GF-D8 (cell line): ENCODE data around the gene DBNDD1.
"Not testable (repeated sequence)": the region's sequence is repeated elsewhere in the genome, so short reads cannot be mapped to it uniquely, and the experiment has no call there.

Source experiments
- DNase-seq: peaks from one replicate; lab custom pipeline; 2025; lab: John Stamatoyannopoulos, UW

Gene DBNDD1

GRCh38 chr16:90011908-90012501, 7.3 kb downstream of the DBNDD1 start:
- no peak for DNase-seq

- no peak for DNase-seq
These were observed 7.8 kb downstream of the DBNDD1 start for GRCh38 chr16:90011508-90011819.

GRCh38 chr16:90010676-90011507, 8.4 kb downstream of the DBNDD1 start:
- no peak for DNase-seq

- DNase-seq = no peak
These were observed 9.9 kb downstream of the DBNDD1 start for GRCh38 chr16:90009172-90009899.

- peak; percentile 72 for DNase-seq
These were observed 10.5 kb downstream of the DBNDD1 start for GRCh38 chr16:90008708-90009145.

- DNase-seq = not testable (repeated sequence)
These were observed 11.5 kb downstream of the DBNDD1 start for GRCh38 chr16:90007635-90008234.

GRCh38 chr16:90007015-90007414, 12.2 kb downstream of the DBNDD1 start:
- no peak for DNase-seq

- no peak for DNase-seq
These were observed 13.1 kb downstream of the DBNDD1 start for GRCh38 chr16:90005956-90006663.

GRCh38 chr16:90004577-90004976, 14.7 kb downstream of the DBNDD1 start:
- no peak for DNase-seq

- no peak for DNase-seq
These were observed 16.5 kb downstream of the DBNDD1 start for GRCh38 chr16:90002759-90003158.

- no peak for DNase-seq
These were observed 17.3 kb downstream of the DBNDD1 start for GRCh38 chr16:90001761-90002503.

- no peak for DNase-seq
These were observed 18.4 kb downstream of the DBNDD1 start for GRCh38 chr16:90000733-90001427.

- DNase-seq = no peak
These were observed 19.3 kb downstream of the DBNDD1 start for GRCh38 chr16:89999831-90000574.

- DNase-seq = no peak
These were observed 23.1 kb downstream of the DBNDD1 start for GRCh38 chr16:89996178-89996489.

GRCh38 chr16:89995475-89996177, 23.6 kb downstream of the DBNDD1 start:
- not testable (repeated sequence) for DNase-seq

- DNase-seq = peak; percentile 3
These were observed 24.4 kb downstream of the DBNDD1 start for GRCh38 chr16:89994721-89995474.

GRCh38 chr16:89994389-89994720, 24.9 kb downstream of the DBNDD1 start:
- no peak for DNase-seq

- no peak for DNase-seq
These were observed 25.3 kb downstream of the DBNDD1 start for GRCh38 chr16:89993971-89994370.

- no peak for DNase-seq
These were observed 25.9 kb downstream of the DBNDD1 start for GRCh38 chr16:89993377-89993776.
